K562 (cell line): Measurements from ENCODE around the gene SFN. TPM values are rescaled to one million over a fixed set of nuclear protein-coding genes. Genes with fewer than 3 reads are reported as not detected.

Source experiments
- HDAC2 ChIP-seq: fragments of 450-650 bp; IDR thresholded peaks from 2 replicates; pipeline ENCODE4 v1.6.1; 2016; ENCODE audit warnings: mild to moderate bottlenecking
- IFI16 ChIP-seq: fragments of 250-450 bp; sonication (Bioruptor Pico); IDR thresholded peaks from 2 replicates; pipeline ENCODE4 v2.1.2; 2022; ENCODE audit warnings: mild to moderate bottlenecking, inconsistent platforms
- MXI1 ChIP-seq: IDR thresholded peaks from 2 replicates; pipeline ENCODE4 v1.6.1; 2011; ENCODE audit warnings: low read depth, mild to moderate bottlenecking, improper control_type of control experiment, low read length
- PHF8 ChIP-seq: fragments of 200-600 bp; sonication (generic); IDR thresholded peaks from 2 replicates; pipeline ENCODE4 v1.6.1; 2012; ENCODE audit warnings: mixed run types, mild to moderate bottlenecking, inconsistent platforms, low read length, moderate library complexity, borderline replicate concordance
- SRSF9 ChIP-seq: fragments of 200-400 bp; formaldehyde crosslinking; IDR thresholded peaks from 2 replicates; pipeline ENCODE4 v1.6.1; 2017; ENCODE audit warnings: low read depth, low read length, borderline replicate concordance
- ZNF253 ChIP-seq: fragments of 250-450 bp; sonication (Bioruptor Pico); conservative IDR thresholded peaks from 2 replicates; pipeline ENCODE4 v1.6.1; 2021; ENCODE audit warnings: mild to moderate bottlenecking
- ZNF644 ChIP-seq: fragments of 200-800 bp; sonication (Bioruptor generic); IDR thresholded peaks from 2 replicates; pipeline ENCODE4 v1.6.1; 2016; ENCODE audit warnings: low read depth, missing genetic modification characterization, missing compliant biosample characterization
- polyA plus RNA-seq, 8 experiments: library from polyadenylated mRNA; depleted of rRNA in 4 of 8; stranded (reverse) in 5 of 8; unstranded in 3 of 8; fragments of >200 nt; fragmentation: Nextera tagmentation in 2 of 8; fragmentation: Illumina TruSeq in 1 of 8; extraction: Ambion mirVana in 2 of 8; extraction: Trizol in 1 of 8; gene quantifications; 2 replicates each; pipeline versions ENCODE4 v1.2.1 to v1.2.3, GENCODE V29; 2011 to 2014; ENCODE audit warnings: inconsistent platforms in 1 of 8, missing spikeins in 1 of 8
- total RNA-seq, 7 experiments: library from RNA; depleted of rRNA in 6 of 7; stranded (reverse); fragments of >200 nt in 6 of 7; fragmentation: Illumina TruSeq in 2 of 7; extraction: Trizol in 2 of 7; gene quantifications; 2 replicates each; pipeline versions ENCODE4 v1.2.1 to v1.2.3, GENCODE V29; 2011 to 2021; ENCODE audit warnings: low replicate concordance in 1 of 7
- TF ChIP-seq, protein P1 (sequence below), 2 experiments: fragments of 450-650 bp in 1 of 2; sonication (generic) in 1 of 2; formaldehyde crosslinking in 1 of 2; IDR thresholded peaks; 2 replicates each; pipeline versions ENCODE4 v1.7.1 to v1.9.0; 2016 to 2022; ENCODE audit warnings: inconsistent platforms in 1 of 2, mild to moderate bottlenecking in 1 of 2, missing genetic modification reagents in 1 of 2
- TF ChIP-seq, protein P2 (sequence below): fragments of 450-650 bp; IDR thresholded peaks from 2 replicates; pipeline ENCODE4 v1.6.1; 2017; ENCODE audit warnings: mild to moderate bottlenecking, moderate library complexity
- TF ChIP-seq, protein P3 (sequence below): fragments of 450-650 bp; IDR thresholded peaks from 2 replicates; pipeline ENCODE4 v1.6.1; 2017; ENCODE audit warnings: antibody characterized with exemption, mild to moderate bottlenecking

SFN gene
- total and polyA plus RNA-seq, 9 of the 15 experiments (the other 6 are each of a cell fraction or from before 2014, with no cell fraction given), result 0.10 to 3.8 (median 2.0) TPM

DNA sequence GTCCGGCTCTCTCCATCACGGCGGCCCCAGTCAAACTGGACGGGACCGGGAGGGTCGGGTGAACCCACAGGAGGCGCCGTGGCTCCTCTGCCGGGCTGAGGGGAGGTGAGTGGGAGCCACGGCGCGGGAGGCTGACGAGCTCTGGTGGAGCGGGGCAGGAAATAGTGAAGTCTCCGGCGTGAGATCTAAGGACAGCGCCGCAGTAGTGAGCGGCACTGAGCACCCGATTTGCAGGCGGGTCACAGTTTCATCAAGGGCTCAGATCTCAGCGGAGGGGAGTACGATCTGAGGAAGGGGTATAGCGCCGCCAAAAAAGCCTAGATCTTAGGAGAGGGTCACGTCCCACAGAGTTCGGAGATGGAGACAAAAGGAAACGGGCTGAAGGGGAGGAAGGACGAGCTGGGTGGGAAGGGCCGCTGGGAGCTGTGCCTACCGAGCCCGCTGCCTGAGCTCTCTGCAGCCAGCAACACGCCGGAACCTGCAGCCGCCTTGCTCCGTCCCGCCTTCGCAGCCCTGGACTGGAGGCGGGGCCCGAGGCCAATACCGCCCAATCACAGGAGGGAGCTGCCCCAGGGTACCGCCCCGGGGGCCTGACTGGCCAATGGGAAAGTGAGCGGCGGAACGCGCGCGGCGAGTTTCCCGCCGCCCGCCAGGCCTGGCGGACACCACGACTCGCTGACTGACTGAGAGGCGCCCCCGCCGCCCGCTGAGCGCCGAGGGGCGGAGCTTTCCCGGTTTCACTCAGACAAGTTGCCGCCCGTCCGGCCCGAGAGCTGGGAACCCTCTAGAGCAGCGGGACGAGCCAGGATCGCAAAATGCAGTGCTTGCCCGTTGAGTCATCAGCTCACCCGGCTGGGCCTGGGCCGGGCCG is 1.9 kb downstream of the SFN start (continued):
- TF ChIP-seq, protein P1, sequence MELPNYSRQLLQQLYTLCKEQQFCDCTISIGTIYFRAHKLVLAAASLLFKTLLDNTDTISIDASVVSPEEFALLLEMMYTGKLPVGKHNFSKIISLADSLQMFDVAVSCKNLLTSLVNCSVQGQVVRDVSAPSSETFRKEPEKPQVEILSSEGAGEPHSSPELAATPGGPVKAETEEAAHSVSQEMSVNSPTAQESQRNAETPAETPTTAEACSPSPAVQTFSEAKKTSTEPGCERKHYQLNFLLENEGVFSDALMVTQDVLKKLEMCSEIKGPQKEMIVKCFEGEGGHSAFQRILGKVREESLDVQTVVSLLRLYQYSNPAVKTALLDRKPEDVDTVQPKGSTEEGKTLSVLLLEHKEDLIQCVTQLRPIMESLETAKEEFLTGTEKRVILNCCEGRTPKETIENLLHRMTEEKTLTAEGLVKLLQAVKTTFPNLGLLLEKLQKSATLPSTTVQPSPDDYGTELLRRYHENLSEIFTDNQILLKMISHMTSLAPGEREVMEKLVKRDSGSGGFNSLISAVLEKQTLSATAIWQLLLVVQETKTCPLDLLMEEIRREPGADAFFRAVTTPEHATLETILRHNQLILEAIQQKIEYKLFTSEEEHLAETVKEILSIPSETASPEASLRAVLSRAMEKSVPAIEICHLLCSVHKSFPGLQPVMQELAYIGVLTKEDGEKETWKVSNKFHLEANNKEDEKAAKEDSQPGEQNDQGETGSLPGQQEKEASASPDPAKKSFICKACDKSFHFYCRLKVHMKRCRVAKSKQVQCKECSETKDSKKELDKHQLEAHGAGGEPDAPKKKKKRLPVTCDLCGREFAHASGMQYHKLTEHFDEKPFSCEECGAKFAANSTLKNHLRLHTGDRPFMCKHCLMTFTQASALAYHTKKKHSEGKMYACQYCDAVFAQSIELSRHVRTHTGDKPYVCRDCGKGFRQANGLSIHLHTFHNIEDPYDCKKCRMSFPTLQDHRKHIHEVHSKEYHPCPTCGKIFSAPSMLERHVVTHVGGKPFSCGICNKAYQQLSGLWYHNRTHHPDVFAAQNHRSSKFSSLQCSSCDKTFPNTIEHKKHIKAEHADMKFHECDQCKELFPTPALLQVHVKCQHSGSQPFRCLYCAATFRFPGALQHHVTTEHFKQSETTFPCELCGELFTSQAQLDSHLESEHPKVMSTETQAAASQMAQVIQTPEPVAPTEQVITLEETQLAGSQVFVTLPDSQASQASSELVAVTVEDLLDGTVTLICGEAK (IDR thresholded peaks at IDR 0.05), result peak; percentile 86
- TF ChIP-seq, protein P1 (CRISPR knock-in tag; IDR thresholded peaks at IDR 0.05), result no peak
- peak; percentile 72 for TF ChIP-seq MXI1
- TF ChIP-seq, protein P2, sequence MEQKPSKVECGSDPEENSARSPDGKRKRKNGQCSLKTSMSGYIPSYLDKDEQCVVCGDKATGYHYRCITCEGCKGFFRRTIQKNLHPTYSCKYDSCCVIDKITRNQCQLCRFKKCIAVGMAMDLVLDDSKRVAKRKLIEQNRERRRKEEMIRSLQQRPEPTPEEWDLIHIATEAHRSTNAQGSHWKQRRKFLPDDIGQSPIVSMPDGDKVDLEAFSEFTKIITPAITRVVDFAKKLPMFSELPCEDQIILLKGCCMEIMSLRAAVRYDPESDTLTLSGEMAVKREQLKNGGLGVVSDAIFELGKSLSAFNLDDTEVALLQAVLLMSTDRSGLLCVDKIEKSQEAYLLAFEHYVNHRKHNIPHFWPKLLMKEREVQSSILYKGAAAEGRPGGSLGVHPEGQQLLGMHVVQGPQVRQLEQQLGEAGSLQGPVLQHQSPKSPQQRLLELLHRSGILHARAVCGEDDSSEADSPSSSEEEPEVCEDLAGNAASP, result no peak
- TF ChIP-seq, protein P3, sequence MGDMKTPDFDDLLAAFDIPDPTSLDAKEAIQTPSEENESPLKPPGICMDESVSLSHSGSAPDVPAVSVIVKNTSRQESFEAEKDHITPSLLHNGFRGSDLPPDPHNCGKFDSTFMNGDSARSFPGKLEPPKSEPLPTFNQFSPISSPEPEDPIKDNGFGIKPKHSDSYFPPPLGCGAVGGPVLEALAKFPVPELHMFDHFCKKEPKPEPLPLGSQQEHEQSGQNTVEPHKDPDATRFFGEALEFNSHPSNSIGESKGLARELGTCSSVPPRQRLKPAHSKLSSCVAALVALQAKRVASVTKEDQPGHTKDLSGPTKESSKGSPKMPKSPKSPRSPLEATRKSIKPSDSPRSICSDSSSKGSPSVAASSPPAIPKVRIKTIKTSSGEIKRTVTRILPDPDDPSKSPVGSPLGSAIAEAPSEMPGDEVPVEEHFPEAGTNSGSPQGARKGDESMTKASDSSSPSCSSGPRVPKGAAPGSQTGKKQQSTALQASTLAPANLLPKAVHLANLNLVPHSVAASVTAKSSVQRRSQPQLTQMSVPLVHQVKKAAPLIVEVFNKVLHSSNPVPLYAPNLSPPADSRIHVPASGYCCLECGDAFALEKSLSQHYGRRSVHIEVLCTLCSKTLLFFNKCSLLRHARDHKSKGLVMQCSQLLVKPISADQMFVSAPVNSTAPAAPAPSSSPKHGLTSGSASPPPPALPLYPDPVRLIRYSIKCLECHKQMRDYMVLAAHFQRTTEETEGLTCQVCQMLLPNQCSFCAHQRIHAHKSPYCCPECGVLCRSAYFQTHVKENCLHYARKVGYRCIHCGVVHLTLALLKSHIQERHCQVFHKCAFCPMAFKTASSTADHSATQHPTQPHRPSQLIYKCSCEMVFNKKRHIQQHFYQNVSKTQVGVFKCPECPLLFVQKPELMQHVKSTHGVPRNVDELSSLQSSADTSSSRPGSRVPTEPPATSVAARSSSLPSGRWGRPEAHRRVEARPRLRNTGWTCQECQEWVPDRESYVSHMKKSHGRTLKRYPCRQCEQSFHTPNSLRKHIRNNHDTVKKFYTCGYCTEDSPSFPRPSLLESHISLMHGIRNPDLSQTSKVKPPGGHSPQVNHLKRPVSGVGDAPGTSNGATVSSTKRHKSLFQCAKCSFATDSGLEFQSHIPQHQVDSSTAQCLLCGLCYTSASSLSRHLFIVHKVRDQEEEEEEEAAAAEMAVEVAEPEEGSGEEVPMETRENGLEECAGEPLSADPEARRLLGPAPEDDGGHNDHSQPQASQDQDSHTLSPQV, result no peak
- TF ChIP-seq SRSF9, result no peak
- TF ChIP-seq PHF8, result peak; percentile 88; the same call in 1 of the 2 replicates
- TF ChIP-seq IFI16 (CRISPR knock-in tag), result no peak
- peak; percentile 11; the same call in 1 of the 2 replicates for TF ChIP-seq HDAC2
- no peak for TF ChIP-seq ZNF253
- TF ChIP-seq ZNF644, result no peak
